ENCODE data around the gene SARNP. TPM values are rescaled to one million over a fixed set of nuclear protein-coding genes. Genes with fewer than 3 reads are reported as not detected.
"Not testable (repeated sequence)": the region's sequence is repeated elsewhere in the genome, so short reads cannot be mapped to it uniquely, and the experiment has no call there.

Gene SARNP
- 65.8 and 66.9 TPM in 2 replicates for polyA plus RNA-seq (2012; rRNA removed)
- 92.0 and 146 TPM in 2 replicates for polyA plus RNA-seq (2012; cell fraction: cytosol; rRNA removed)
- polyA plus RNA-seq (2012; cell fraction: nucleus; rRNA removed) = 23.2 and 38.0 TPM in 2 replicates

GRCh38 chr12:55817345-55818139 is at the start of gene SARNP, which contains the start of gene ORMDL2:
TSS of gene SARNP (minus strand) at chr12:55817724. CDS start at chr12:55817701, 23 bp downstream.
TSS of gene ORMDL2 (plus strand) at chr12:55818041. CDS start at chr12:55819000, 959 bp downstream.
- no peaks in the 10 kb centered on the region for H3K27me3 ChIP-seq (ENCODE audit: insufficient read depth)
- H3K36me3 ChIP-seq (replicated peaks in 1 of 2; ENCODE audit: control insufficient read depth in 1 of 2, insufficient read depth in 2 of 2, low read length in 1 of 2) = peaks cover 37 to 62% of the 10 kb centered on the region in 2 experiments
- H3K4me1 ChIP-seq (ENCODE audit: control insufficient read depth in 1 of 2, insufficient read depth in 2 of 2, low read depth in 1 of 2, low read length in 1 of 2) = peaks cover 8 to 11% of the 10 kb centered on the region in 2 experiments
- peaks cover 68% of the 10 kb centered on the region for H3K79me2 ChIP-seq (ENCODE audit: insufficient read depth)
- peak within 1 kb of the TSS; percentile 89 for H3K4me2 ChIP-seq
- H3K9me3 ChIP-seq = no peaks in the 10 kb centered on the region
- H3F3A ChIP-seq (replicated peaks; ENCODE audit: insufficient read depth) = peaks cover 21% of the 10 kb centered on the region
- H4K20me1 ChIP-seq (ENCODE audit: insufficient read depth) = peaks cover 34% of the 10 kb centered on the region; the same call in 1 of the 2 replicates
- CTCF ChIA-PET = interaction anchor here (0.8 to 15.0 kb wide), 11 partner anchors 9 to 158 kb away, joined by 3 to 105 read pairs (median 4); partner anchors contain the start of gene DNAJC14
- peak within 1 kb of the TSS; percentile 76 to 85 for H3K27ac ChIP-seq (ENCODE audit: low read depth in 2 of 2, low read length in 1 of 2)
- peak within 1 kb of the TSS; percentile 79 for H2AFZ ChIP-seq (ENCODE audit: low read depth)
- peak within 1 kb of the TSS; percentile 92 for H3K9ac ChIP-seq
- H3K4me3 ChIP-seq (ENCODE audit: low read depth in 2 of 2, low read length in 1 of 2) = peak within 1 kb of the TSS; percentile 87 to 96
- POLR2A ChIA-PET = interaction anchor here (0.7 to 2.7 kb wide), 13 partner anchors 8 to 156 kb away, joined by 3 to 54 read pairs (median 6); partner anchors contain the start of genes CD63, DGKA, DNAJC14 and PYM1
- DNase-seq = peak; percentile 91
- TF ChIP-seq RXRA (IDR thresholded peaks at IDR 0.05; ENCODE audit: borderline replicate concordance, low read depth) (no peak), MAX (IDR thresholded peaks at IDR 0.05; ENCODE audit: low read depth) (peak; percentile 58), GABPA (IDR thresholded peaks at IDR 0.05; ENCODE audit: low read depth) (peak; percentile 83), TEAD4 (IDR thresholded peaks at IDR 0.05; ENCODE audit: borderline replicate concordance, insufficient read depth) (no peak), IRF3 (IDR thresholded peaks at IDR 0.05; ENCODE audit: low read depth, low read length) (peak; percentile 86), NFIC (IDR thresholded peaks at IDR 0.05; ENCODE audit: borderline replicate concordance) (no peak), RFX5 (IDR thresholded peaks at IDR 0.05; ENCODE audit: low read length) (peak; percentile 73), ELF1 (IDR thresholded peaks at IDR 0.05) (peak; percentile 75), USF2 (IDR thresholded peaks at IDR 0.05; ENCODE audit: borderline replicate concordance, low read depth, low read length) (no peak), MXI1 (IDR thresholded peaks at IDR 0.05; ENCODE audit: low read depth, low read length) (no peak), CHD2 (IDR thresholded peaks at IDR 0.05; ENCODE audit: low read length, partially characterized antibody) (peak; percentile 81), SIN3A (IDR thresholded peaks at IDR 0.05; ENCODE audit: borderline replicate concordance, low read depth, low read length) (peak; percentile 58; the same call in 1 of the 2 replicates), POLR2AphosphoS5 (IDR thresholded peaks at IDR 0.05; ENCODE audit: low read depth, low read length) (peak; percentile 76), TAF1 (IDR thresholded peaks at IDR 0.05; ENCODE audit: borderline replicate concordance, low read depth, low read length) (peak; percentile 82), YY1 (IDR thresholded peaks at IDR 0.05; ENCODE audit: low read depth) (peak; percentile 93), RAD21 (IDR thresholded peaks at IDR 0.05; ENCODE audit: low read length) (no peak), PBX3 (IDR thresholded peaks at IDR 0.05) (peak; percentile 99), MEF2A (IDR thresholded peaks at IDR 0.05; ENCODE audit: borderline replicate concordance, low read depth) (no peak)
- no peaks in the 10 kb centered on the region for H3K9me2 ChIP-seq
- WGBS (ENCODE audit: low lambda C conversion rate) = under 1% methylated on average over 37 of the region's 38 CpGs

GRCh38 chr12:55866454-55867004 is 49.0 kb upstream of the SARNP start:
- H3K4me2 ChIP-seq; H2AFZ ChIP-seq (ENCODE audit: low read depth); H3K9me2 ChIP-seq; H3K4me1 ChIP-seq (ENCODE audit: control insufficient read depth in 1 of 2, insufficient read depth in 2 of 2, low read depth in 1 of 2, low read length in 1 of 2); H3F3A ChIP-seq (replicated peaks; ENCODE audit: insufficient read depth); H4K20me1 ChIP-seq (ENCODE audit: insufficient read depth); H3K4me3 ChIP-seq (ENCODE audit: low read depth in 2 of 2, low read length in 1 of 2); POLR2A ChIA-PET; H3K9ac ChIP-seq; H3K27me3 ChIP-seq (ENCODE audit: insufficient read depth); DNase-seq; H3K27ac ChIP-seq (ENCODE audit: low read depth in 2 of 2, low read length in 1 of 2); H3K79me2 ChIP-seq (ENCODE audit: insufficient read depth); H3K36me3 ChIP-seq (replicated peaks in 1 of 2; ENCODE audit: control insufficient read depth in 1 of 2, insufficient read depth in 2 of 2, low read length in 1 of 2); H3K9me3 ChIP-seq: not testable (repeated sequence)
- CTCF ChIA-PET = interaction anchor here (0.9 to 1.1 kb wide), 2 partner anchors 60 to 392 kb away, joined by 3 read pairs; partner anchors contain the start of gene ANKRD52
- 97% methylated on average over 3 of the region's 3 CpGs for WGBS (ENCODE audit: low lambda C conversion rate)

Data from SK-N-SH (cell line).